Tibial nerve (tissue), 4 donors: ENCODE measurements around the gene CAMTA1. TPM values are rescaled to one million over a fixed set of nuclear protein-coding genes. Genes with fewer than 3 reads are reported as not detected.

Source experiments
- DNase-seq, 2 donors: peaks; one replicate each; pipeline ENCODE4 v3.0.0-alpha.2; 2019; ENCODE audit warnings: low spot score in 2 of 2
- H3K27ac ChIP-seq, 4 donors: fragments of 200-600 bp; sonication (generic) in 3 of 4; one replicate each; pipeline ENCODE4 v1.5.1; 2017 to 2019; ENCODE audit warnings: mild to moderate bottlenecking in 1 of 4
- H3K27me3 ChIP-seq, 2 donors: fragments of 200-600 bp; sonication (generic) in 1 of 2; one replicate each; pipeline versions ENCODE4 v1.5.1 to v1.6.0; 2017 to 2019
- H3K36me3 ChIP-seq, 3 donors: fragments of 200-600 bp; sonication (generic); one replicate each; pipeline ENCODE4 v1.5.1; 2018 to 2019
- H3K4me1 ChIP-seq, 4 donors: fragments of 200-600 bp; sonication (generic) in 3 of 4; one replicate each; pipeline ENCODE4 v1.5.1; 2017 to 2019
- H3K4me3 ChIP-seq, 4 donors: fragments of 200-600 bp; sonication (generic) in 3 of 4; one replicate each; pipeline ENCODE4 v1.5.1; 2017 to 2019; ENCODE audit warnings: mild to moderate bottlenecking in 1 of 4, moderate library complexity in 1 of 4
- H3K9me3 ChIP-seq, 4 donors: fragments of 200-600 bp; sonication (generic) in 3 of 4; one replicate each; pipeline ENCODE4 v1.5.1; 2017 to 2019
- EP300 ChIP-seq, 2 donors: sonication (generic); formaldehyde crosslinking; IDR thresholded peaks; one replicate each; pipeline ENCODE4 v1.6.1; 2017; ENCODE audit warnings: antibody characterized with exemption in 2 of 2, mild to moderate bottlenecking in 1 of 2
- POLR2A ChIP-seq, 2 donors: fragments of 450-650 bp; IDR thresholded peaks; one replicate each; pipeline ENCODE4 v1.6.1; 2017; ENCODE audit warnings: antibody characterized with exemption in 2 of 2, mild to moderate bottlenecking in 2 of 2, moderate library complexity in 2 of 2
- WGBS, 2 donors: methylation state at CpG; one replicate each; pipeline ENCODE4 v1.1.5; 2018; 5-methylcytosine and 5-hydroxymethylcytosine counted together
- total RNA-seq, 4 donors: library from RNA; depleted of rRNA; stranded (reverse); fragments of >200 nt; gene quantifications; one replicate each; pipeline ENCODE4 v1.1.0, GENCODE V29; 2016
- TF ChIP-seq, protein P1 (sequence below), 5 experiments: fragments of 200-600 bp in 3 of 5; fragments of 450-650 bp in 2 of 5; sonication (generic) in 3 of 5; IDR thresholded peaks; one replicate each; pipeline ENCODE4 v1.5.1; 2016 to 2019; ENCODE audit warnings: antibody characterized with exemption in 5 of 5, mild to moderate bottlenecking in 3 of 5, moderate library complexity in 2 of 5

CAMTA1 gene
- total RNA-seq, 4 donors from 2014 or later, result 41.8 to 104 (median 87.2) TPM

- WGBS, 2 donors, result 5 to 12% methylated on average over 5 to 21 of the region's 23 CpGs
- Histone ChIP-seq H3K27ac (no peak overlapping the region), H3K36me3 (no peaks in the 10 kb centered on the region), H3K4me1 (peaks cover 0 to 11% (median 0%) of the 10 kb centered on the region in 4 donors), H3K4me3 (peak overlapping the region in 3 of 4 donors; percentile 30 to 45 (median 41)), H3K9me3 (no peaks in the 10 kb centered on the region), H3K27me3 (no peaks in the 10 kb centered on the region)
- TF ChIP-seq POLR2A (IDR thresholded peaks at IDR 0.05) (no peak), EP300 (IDR thresholded peaks at IDR 0.05) (no peak)
- TF ChIP-seq, protein P1, sequence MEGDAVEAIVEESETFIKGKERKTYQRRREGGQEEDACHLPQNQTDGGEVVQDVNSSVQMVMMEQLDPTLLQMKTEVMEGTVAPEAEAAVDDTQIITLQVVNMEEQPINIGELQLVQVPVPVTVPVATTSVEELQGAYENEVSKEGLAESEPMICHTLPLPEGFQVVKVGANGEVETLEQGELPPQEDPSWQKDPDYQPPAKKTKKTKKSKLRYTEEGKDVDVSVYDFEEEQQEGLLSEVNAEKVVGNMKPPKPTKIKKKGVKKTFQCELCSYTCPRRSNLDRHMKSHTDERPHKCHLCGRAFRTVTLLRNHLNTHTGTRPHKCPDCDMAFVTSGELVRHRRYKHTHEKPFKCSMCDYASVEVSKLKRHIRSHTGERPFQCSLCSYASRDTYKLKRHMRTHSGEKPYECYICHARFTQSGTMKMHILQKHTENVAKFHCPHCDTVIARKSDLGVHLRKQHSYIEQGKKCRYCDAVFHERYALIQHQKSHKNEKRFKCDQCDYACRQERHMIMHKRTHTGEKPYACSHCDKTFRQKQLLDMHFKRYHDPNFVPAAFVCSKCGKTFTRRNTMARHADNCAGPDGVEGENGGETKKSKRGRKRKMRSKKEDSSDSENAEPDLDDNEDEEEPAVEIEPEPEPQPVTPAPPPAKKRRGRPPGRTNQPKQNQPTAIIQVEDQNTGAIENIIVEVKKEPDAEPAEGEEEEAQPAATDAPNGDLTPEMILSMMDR (IDR thresholded peaks at IDR 0.05), result no peak
- no peak for DNase-seq
Measured at GRCh38 chr1:7069931-7070330, 284.7 kb downstream of the CAMTA1 start.

DNA sequence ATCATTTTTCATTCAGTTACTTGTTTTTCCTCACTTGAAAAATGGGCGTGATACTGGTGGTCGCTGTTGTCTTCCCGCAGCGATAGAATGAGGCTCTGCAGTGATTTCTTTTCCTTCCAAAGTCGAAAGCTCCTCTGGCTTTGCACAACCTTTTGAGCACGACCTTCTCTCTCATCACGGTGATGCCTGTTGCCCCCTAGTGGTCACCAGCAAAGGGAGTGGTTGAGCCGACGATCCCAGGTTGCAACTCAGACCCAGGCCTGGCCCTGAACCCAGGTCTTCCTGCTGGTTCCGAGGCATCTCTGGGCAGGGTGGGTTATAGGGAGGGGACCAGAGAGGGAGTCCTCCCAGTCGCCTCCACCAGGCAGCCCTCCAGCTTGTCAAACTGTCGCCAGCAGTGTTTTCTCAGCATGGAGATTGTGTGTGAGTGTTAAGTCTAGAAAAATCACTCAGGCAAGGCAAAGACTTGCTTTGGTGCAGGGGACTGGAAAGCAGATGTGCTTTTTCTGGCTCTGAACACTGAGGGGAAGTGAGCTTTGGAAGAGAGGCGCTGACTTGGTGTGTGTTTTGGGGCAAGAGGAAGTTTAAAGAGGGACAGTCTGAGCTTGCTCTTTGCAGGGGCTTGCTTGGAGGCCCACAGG, 285.3 kb downstream of the CAMTA1 start:
- Histone ChIP-seq H3K4me1 (peaks cover 0 to 11% (median 0%) of the 10 kb centered on the region in 4 donors), H3K36me3 (no peaks in the 10 kb centered on the region), H3K9me3 (no peaks in the 10 kb centered on the region), H3K27me3 (no peaks in the 10 kb centered on the region), H3K27ac (no peak overlapping the region), H3K4me3 (peak overlapping the region in 3 of 4 donors; percentile 30 to 45 (median 41))
- DNase-seq, result peak; percentile 37 to 66
- 10 to 11% methylated on average over 13 of the region's 13 CpGs for WGBS, 2 donors
- TF ChIP-seq, protein P1 (IDR thresholded peaks at IDR 0.05), result peak; percentile 73 to 89 (median 76)
- TF ChIP-seq POLR2A (IDR thresholded peaks at IDR 0.05) (no peak), EP300 (IDR thresholded peaks at IDR 0.05) (no peak)

DNA sequence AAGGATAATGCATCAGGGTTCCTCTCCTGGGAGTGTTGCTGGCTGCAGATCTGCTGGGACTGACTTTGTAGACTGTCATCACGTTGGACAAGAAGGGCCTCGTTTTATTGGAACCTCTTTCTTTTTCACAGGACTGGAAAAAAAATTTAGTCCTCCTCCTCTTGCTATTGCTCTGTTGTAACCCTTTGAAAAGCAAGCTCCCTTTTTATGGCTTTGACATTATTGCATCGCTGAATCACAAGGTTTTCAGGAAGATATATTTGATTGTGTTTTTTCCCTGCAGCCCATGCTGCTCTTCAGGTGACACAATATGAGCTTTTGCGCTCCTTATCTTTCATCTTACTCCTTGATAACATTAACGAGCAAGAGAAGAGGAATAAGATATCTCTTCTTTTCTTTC, 290.9 kb downstream of the CAMTA1 start:
- Histone ChIP-seq H3K36me3 (no peaks in the 10 kb centered on the region), H3K9me3 (peaks cover 0 to 24% (median 4%) of the 10 kb centered on the region in 4 donors), H3K4me1 (no peaks in the 10 kb centered on the region), H3K4me3 (no peak overlapping the region), H3K27ac (no peak overlapping the region), H3K27me3 (no peaks in the 10 kb centered on the region)
- WGBS, 2 donors, result 63 to 72% methylated on average over 5 of the region's 5 CpGs
- DNase-seq, result no peak
- TF ChIP-seq, protein P1 (IDR thresholded peaks at IDR 0.05), result no peak
- no peak for TF ChIP-seq POLR2A (IDR thresholded peaks at IDR 0.05)
- no peak for TF ChIP-seq EP300 (IDR thresholded peaks at IDR 0.05)

DNA sequence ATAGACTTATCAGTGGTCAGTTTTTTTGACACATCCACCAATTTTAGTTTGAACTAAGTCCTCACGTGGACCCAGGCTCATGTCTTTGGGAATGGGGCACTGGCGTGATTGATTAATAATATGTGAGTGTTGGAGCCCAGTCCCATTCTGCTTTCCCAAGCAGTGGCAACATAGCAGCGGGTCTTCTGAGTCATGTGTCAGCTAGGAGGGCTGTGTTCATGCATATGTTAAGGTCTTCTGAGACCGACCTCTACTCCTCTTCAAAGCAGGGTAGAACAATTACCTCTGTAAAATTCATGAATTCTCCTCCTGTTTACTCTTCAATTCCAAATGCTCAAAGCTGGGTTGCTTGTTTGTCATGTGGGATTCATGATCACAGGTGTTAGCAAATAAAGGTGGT, 291.3 kb downstream of the CAMTA1 start:
- no peaks in the 10 kb centered on the region for H3K4me1 ChIP-seq
- no peak for TF ChIP-seq POLR2A (IDR thresholded peaks at IDR 0.05)
- TF ChIP-seq, protein P1 (IDR thresholded peaks at IDR 0.05), result no peak
- TF ChIP-seq EP300 (IDR thresholded peaks at IDR 0.05), result no peak
- H3K27ac ChIP-seq, result no peak overlapping the region
- H3K36me3 ChIP-seq, result no peaks in the 10 kb centered on the region
- no peaks in the 10 kb centered on the region for H3K27me3 ChIP-seq
- no peak for DNase-seq
- WGBS, 2 donors, result 72 to 74% methylated on average over 4 of the region's 4 CpGs
- H3K9me3 ChIP-seq, result peaks cover 0 to 25% (median 4%) of the 10 kb centered on the region in 4 donors
- H3K4me3 ChIP-seq, result no peak overlapping the region

- Histone ChIP-seq H3K27me3 (no peaks in the 10 kb centered on the region), H3K4me1 (no peaks in the 10 kb centered on the region), H3K9me3 (peaks cover 0 to 25% (median 4%) of the 10 kb centered on the region in 4 donors), H3K27ac (no peak overlapping the region), H3K4me3 (no peak overlapping the region), H3K36me3 (no peaks in the 10 kb centered on the region)
- TF ChIP-seq POLR2A (IDR thresholded peaks at IDR 0.05), result no peak
- no peak for TF ChIP-seq EP300 (IDR thresholded peaks at IDR 0.05)
- WGBS, 2 donors, result 52% methylated on average over 4 of the region's 4 CpGs
- no peak for DNase-seq
Measured at GRCh38 chr1:7077136-7077535, 291.9 kb downstream of the CAMTA1 start.
